ENCODE data around the gene TNPO2.
"Not testable (repeated sequence)": the region's sequence is repeated elsewhere in the genome, so short reads cannot be mapped to it uniquely, and the experiment has no call there.

TNPO2 gene

DNA sequence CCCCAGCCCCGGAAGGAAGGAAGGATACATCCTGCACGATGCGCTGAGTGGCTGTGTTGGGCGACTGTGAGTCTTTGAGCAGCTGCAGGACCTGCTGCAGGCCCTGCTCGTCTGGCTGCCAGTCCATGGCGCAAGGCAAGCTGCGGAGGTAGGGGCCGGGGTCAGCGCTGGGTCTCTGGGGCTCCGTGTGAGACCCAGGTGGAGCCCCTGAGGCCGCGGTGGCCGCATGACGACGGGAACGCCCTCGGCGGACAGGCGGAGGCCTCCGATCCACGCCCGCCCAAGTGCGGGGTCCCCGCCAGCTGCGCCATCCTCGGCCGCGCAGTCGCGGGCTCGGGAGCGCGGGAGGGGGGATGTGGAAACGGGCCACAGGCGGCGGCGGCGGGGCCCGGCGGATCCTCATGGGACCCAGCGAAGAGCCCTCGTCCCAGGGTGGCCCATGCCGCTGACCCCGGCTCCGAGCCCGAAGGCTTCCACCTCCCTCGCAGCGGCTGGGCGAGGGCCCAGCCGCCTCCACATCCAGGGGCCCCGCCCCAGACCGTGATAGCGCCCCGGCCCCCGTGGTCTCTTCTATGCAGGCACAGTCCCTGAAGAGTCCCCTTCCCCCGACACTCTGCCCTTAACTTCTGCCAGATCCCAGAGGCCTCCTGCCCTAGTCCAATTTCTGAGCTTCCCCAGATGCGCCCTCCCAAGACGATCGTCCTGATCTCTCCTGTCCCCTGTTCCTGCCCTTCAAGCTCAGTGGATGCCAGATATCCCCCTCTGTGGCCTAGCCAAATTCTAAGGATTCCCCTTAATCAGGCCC lies 2.7 kb downstream of the TNPO2 start:
- TF ChIP-seq, protein P1, sequence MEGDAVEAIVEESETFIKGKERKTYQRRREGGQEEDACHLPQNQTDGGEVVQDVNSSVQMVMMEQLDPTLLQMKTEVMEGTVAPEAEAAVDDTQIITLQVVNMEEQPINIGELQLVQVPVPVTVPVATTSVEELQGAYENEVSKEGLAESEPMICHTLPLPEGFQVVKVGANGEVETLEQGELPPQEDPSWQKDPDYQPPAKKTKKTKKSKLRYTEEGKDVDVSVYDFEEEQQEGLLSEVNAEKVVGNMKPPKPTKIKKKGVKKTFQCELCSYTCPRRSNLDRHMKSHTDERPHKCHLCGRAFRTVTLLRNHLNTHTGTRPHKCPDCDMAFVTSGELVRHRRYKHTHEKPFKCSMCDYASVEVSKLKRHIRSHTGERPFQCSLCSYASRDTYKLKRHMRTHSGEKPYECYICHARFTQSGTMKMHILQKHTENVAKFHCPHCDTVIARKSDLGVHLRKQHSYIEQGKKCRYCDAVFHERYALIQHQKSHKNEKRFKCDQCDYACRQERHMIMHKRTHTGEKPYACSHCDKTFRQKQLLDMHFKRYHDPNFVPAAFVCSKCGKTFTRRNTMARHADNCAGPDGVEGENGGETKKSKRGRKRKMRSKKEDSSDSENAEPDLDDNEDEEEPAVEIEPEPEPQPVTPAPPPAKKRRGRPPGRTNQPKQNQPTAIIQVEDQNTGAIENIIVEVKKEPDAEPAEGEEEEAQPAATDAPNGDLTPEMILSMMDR (IDR thresholded peaks at IDR 0.05; ENCODE audit: low read depth, low read length, missing control alignments), result no peak
- in situ Hi-C loops (cut with HindIII; ENCODE audit: low sequenced_read_pairs), result no loop called here
- no peak for DNase-seq (ENCODE audit: low read depth)
- H3K4me3 ChIP-seq (ENCODE audit: low read depth, low read length), result peak overlapping the region; percentile 82

DNA sequence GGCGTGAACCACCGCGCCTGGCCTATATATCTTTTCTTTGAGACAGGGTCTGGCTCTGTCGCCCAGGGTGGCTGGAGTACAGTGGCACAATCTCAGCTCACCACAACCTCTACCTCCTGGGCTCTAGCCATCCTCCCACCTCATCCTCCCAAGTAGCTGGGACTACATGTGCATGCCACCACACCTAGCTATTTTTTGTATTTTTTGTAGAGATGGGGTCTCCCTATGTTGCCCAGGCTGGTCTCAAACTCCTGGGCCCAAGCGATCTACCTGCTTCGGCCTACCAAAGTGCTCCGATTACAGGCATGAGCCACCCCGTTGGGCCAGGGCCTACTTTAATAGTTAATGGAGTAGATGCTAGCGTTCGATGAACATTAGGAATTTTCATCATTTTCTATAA lies 3.4 kb downstream of the TNPO2 start:
- DNase-seq (ENCODE audit: low read depth), result no peak
- in situ Hi-C loops (cut with HindIII; ENCODE audit: low sequenced_read_pairs), result no loop called here
- TF ChIP-seq, protein P1 (IDR thresholded peaks at IDR 0.05; ENCODE audit: low read depth, low read length, missing control alignments), result no peak
- H3K4me3 ChIP-seq (ENCODE audit: low read depth, low read length), result peak overlapping the region; percentile 82

DNA sequence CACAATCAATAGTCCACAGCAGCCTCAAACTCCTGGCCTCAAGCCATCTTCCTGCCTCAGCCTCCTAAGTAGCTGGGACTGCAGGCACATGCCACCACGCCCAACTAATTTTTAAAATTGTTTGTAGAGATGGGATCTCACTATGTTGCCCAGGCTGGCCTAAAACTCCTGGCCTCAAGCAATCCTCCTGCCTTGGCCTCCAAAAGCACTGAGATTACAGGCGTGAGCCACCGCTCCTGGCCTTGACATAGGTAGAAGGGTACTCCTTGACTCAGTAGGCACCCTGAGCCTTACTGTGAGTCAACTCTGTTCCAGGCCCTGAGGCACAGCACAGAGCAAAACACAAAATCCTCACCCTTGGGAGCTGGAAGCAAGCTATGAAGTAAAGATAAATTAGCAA lies 7.8 kb downstream of the TNPO2 start:
- H3K4me3 ChIP-seq (ENCODE audit: low read depth, low read length), result no peak overlapping the region
- no peak for DNase-seq (ENCODE audit: low read depth)
- TF ChIP-seq, protein P1 (IDR thresholded peaks at IDR 0.05; ENCODE audit: low read depth, low read length, missing control alignments), result no peak
- in situ Hi-C loops (cut with HindIII; ENCODE audit: low sequenced_read_pairs), result no loop called here

DNA sequence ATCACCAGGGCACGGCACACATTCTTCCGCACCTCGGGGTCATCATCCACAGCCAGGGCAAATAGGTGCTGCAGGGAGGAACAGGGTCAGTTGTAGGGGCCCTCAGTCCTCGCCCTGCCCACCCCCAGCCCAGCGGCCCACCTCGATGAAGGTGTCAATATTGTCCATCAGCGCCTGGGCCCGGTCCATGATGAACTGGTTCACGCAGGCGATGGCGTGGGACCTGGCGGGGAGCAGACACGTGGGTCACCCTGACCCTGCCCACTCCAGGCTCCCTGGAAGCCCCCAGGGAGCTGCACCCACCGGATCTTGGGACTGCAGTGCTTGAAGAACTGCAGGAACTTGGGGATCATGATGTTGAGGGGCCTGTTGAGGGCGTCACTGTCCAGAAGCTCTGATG lies 8.6 kb downstream of the TNPO2 start:
- in situ Hi-C loops (cut with HindIII; ENCODE audit: low sequenced_read_pairs), result no loop called here
- TF ChIP-seq, protein P1 (IDR thresholded peaks at IDR 0.05; ENCODE audit: low read depth, low read length, missing control alignments), result no peak
- H3K4me3 ChIP-seq (ENCODE audit: low read depth, low read length), result no peak overlapping the region
- DNase-seq (ENCODE audit: low read depth), result no peak

DNA sequence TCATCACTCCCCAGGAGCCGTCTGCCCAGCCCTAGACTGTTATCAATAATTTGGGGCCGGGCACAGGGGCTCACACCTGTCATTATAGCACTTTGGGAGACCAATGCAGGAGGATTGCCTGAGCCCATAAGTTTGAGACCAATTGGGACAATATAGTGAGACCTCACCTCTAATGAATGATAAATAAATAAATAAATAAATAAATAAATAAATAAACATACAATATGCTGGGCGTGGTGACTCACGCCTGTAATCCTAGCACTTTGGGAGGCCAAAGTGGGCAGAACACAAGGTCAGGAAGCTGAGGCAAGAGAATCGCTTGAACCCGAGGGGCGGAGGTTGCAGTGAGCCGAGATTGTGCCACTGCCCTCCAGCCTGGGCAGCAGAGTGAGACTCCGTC lies 10.4 kb downstream of the TNPO2 start:
- H3K4me3 ChIP-seq (ENCODE audit: low read depth, low read length); DNase-seq (ENCODE audit: low read depth); in situ Hi-C loops (cut with HindIII; ENCODE audit: low sequenced_read_pairs): not testable (repeated sequence)

DNA sequence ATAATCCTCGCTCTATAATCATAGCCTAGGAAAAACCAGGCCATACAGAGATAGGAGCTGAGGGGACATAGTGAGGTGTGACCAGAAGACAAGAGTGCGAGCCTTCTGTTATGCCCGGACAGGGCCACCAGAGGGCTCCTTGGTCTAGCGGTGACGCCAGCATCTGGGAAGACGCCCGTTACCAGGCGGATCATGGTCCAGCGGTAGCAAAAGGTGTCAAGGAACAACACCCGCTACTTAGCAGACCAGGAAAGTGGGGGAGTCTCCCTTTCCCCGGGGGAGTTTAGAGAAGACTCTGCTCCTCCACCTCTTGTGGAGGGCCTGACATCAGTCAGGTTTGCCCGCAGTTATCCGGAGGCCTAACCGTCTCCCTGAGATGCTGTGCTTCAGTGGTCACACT lies 11.7 kb downstream of the TNPO2 start:
- in situ Hi-C loops (cut with HindIII; ENCODE audit: low sequenced_read_pairs); DNase-seq (ENCODE audit: low read depth); H3K4me3 ChIP-seq (ENCODE audit: low read depth, low read length): not testable (repeated sequence)

DNA sequence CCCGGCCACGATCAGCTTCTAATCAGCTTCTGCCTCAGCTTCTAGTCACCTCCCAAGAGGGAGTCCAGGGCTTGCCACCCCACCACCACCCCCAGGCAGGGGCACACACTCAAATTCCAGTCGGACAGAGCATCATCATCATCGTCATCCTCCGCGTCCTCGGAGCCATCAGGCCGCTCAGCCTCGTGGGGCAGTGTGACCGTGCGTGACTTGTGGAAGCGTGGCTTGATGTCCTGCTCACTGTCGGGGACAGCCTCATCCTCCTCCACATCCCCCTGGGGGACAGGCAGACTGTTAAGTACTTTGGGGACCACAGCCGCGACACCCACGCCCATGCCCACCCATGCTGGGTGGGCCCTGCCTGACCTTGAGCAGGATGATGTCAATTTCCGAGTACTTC lies 12.5 kb downstream of the TNPO2 start:
- in situ Hi-C loops (cut with HindIII; ENCODE audit: low sequenced_read_pairs), result no loop called here
- no peak overlapping the region for H3K4me3 ChIP-seq (ENCODE audit: low read depth, low read length)
- no peak for DNase-seq (ENCODE audit: low read depth)
- TF ChIP-seq, protein P1 (IDR thresholded peaks at IDR 0.05; ENCODE audit: low read depth, low read length, missing control alignments), result no peak

Measured in astrocyte of the cerebellum (primary cell).